BJ (cell line): Measurements from ENCODE around the gene GPR18. TPM values are rescaled to one million over a fixed set of nuclear protein-coding genes. Genes with fewer than 3 reads are reported as not detected.
"Not testable (repeated sequence)": the region's sequence is repeated elsewhere in the genome, so short reads cannot be mapped to it uniquely, and the experiment has no call there.

Experiments used
- CTCF ChIA-PET: fragments of 350-600 bp; formaldehyde crosslinking; extraction: SDS; loops from one replicate; lab custom pipeline; 2021; ENCODE audit warnings: antibody characterized with exemption, inconsistent platforms; lab: Yijun Ruan, JAX
- POLR2A ChIA-PET: fragments of 300-600 bp; sonication (Branson Sonifier 250); formaldehyde crosslinking; extraction: SDS; loops from one replicate; lab custom pipeline; 2021; ENCODE audit warnings: antibody characterized with exemption; lab: Charles Lee
- DNase-seq: peaks from one replicate; pipeline ENCODE4 v3.0.0-alpha.2; 2011; ENCODE audit warnings: low read depth
- H3K27me3 ChIP-seq: 2 replicates; pipeline ENCODE4 v1.6.0; 2011; ENCODE audit warnings: low read length; ENCODE audit not compliant: control insufficient read depth, insufficient read depth
- H3K36me3 ChIP-seq: 2 replicates; pipeline ENCODE4 v1.5.1; 2011; ENCODE audit warnings: low read length; ENCODE audit not compliant: control insufficient read depth, insufficient read depth
- H3K4me3 ChIP-seq: 2 replicates; pipeline ENCODE4 v1.5.1; 2011; ENCODE audit warnings: low read depth, mild to moderate bottlenecking, control low read depth, low read length
- polyA plus RNA-seq: library from polyadenylated mRNA; depleted of rRNA; stranded (reverse); fragments of >200 nt; gene quantifications from 2 replicates; pipeline ENCODE4 v1.2.3, GENCODE V29; 2011
- TF ChIP-seq, protein P1 (sequence below): IDR thresholded peaks from 2 replicates; pipeline ENCODE4 v1.5.1; 2011; ENCODE audit warnings: low read depth, mild to moderate bottlenecking, control low read depth, inconsistent platforms, low read length, moderate library complexity; ENCODE audit not compliant: insufficient read depth

The GPR18 gene
- polyA plus RNA-seq, 1 experiment = not detected

DNA sequence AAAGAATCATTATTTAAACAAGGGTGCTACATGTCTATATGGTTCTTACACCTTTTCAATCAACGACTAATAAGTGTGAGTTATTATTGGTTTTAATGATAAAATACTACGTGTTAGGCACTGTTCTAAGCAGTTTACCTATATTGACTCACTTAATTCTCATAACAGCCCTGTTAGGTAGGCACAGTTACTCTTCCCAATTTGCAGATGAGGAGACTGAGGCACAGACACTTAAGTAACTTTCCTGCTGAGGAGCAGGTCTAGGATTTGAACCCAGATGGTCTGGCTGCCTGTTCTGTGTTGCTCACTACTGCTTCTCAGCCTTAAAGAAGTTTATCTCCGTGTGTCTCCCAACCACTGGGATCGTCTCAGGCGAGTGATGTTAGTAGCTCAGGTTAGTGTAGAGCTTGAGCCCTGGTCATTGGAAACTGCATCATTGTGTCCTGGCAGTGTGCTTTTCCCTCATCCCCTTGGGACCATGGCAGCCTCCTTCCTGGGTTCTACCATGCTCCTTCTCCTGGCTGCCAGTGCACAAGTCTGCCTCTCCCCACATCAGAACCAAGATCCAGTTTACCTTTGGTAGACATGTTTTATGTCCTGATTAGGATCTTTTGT is 46.7 kb downstream of the GPR18 start:
- ChIA-PET POLR2A (no interaction called here), CTCF (interaction anchor here (0.7 kb wide), 1 partner anchor 12 kb away, joined by 4 read pairs; no protein-coding TSS in a partner anchor)
- TF ChIP-seq, protein P1, sequence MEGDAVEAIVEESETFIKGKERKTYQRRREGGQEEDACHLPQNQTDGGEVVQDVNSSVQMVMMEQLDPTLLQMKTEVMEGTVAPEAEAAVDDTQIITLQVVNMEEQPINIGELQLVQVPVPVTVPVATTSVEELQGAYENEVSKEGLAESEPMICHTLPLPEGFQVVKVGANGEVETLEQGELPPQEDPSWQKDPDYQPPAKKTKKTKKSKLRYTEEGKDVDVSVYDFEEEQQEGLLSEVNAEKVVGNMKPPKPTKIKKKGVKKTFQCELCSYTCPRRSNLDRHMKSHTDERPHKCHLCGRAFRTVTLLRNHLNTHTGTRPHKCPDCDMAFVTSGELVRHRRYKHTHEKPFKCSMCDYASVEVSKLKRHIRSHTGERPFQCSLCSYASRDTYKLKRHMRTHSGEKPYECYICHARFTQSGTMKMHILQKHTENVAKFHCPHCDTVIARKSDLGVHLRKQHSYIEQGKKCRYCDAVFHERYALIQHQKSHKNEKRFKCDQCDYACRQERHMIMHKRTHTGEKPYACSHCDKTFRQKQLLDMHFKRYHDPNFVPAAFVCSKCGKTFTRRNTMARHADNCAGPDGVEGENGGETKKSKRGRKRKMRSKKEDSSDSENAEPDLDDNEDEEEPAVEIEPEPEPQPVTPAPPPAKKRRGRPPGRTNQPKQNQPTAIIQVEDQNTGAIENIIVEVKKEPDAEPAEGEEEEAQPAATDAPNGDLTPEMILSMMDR = no peak
- DNase-seq = no peak
- Histone ChIP-seq H3K4me3 (no peak overlapping the region), H3K36me3 (no peaks in the 10 kb centered on the region), H3K27me3 (no peaks in the 10 kb centered on the region)

DNA sequence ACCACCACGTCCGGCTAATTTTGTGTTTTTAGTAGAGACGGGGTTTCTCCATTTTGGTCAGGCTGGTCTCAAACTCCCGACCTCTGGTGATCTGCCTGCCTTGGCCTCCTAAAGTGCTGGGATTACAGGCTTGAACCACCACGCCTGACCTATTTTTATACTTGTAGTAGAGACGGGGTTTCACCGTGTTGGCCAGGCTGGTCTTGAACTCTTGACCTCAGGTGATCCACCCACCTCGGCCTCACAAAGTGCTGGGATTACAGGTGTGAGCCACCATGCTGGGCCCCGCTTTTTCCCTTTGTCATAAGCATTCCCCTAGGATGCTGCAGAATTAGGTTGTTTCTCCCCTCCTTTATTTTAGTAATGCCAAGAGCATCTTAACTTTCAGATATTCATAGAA is 47.6 kb downstream of the GPR18 start:
- H3K36me3 ChIP-seq, CTCF ChIA-PET, DNase-seq, POLR2A ChIA-PET, H3K27me3 ChIP-seq, H3K4me3 ChIP-seq: not testable (repeated sequence)

DNA sequence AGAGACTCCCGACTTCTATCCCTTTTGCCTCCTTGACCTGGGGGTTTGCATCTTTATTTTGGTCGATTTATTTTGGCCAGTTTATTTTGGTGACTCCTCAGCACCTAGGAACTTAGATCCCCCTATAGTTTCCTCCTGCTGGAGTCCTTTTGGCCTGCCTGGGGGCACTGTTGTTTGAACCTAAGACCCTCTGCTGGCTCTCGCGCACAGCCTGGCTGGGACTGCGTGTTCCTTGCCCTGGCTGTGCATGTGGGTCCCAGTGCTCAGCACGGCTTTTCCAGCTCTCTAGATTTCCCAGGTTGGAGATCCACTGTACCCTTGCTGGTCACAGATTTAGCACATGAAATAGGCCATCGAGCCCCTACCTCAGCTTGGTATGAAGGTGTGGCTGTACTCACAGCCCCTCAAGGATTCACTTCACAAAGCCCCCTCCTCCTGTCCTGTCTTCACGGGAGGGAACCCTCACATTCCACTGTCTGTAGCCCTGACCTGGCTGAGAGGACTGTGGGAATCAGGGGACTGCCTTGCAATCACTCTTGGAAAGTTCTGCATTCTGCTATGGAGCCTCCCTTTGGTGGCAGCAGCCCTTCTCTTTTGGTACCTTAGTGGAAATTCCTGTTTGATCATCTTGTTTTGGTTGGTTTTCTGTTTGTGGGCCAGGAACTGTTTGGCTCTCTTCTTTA is 49.2 kb downstream of the GPR18 start:
- TF ChIP-seq, protein P1 = no peak
- DNase-seq = no peak
- Histone ChIP-seq H3K4me3 (no peak overlapping the region), H3K27me3 (no peaks in the 10 kb centered on the region), H3K36me3 (no peaks in the 10 kb centered on the region)
- POLR2A ChIA-PET = no interaction called here
- CTCF ChIA-PET = interaction anchor here (1.0 to 1.1 kb wide), 2 partner anchors 32 to 60 kb away, joined by 3 to 4 read pairs; no protein-coding TSS in a partner anchor

DNA sequence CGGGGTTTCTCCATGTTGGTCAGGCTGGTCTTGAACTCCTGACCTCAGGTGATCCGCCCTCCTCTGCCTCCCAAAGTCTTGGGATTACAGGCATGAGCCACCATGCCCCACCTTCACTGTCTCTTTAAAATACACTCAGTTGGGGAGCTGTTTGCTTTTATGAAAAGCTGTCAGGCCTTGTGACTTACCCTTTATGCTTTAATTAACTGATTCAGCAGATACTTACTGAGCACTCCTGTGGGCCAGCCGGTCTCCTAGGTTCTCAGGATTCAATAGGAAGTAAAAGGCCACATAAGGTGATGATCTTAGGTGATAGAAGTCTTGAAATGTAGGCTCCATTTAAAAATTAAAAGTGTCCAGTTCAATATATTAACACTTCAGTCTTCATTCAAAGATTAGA is 50.0 kb downstream of the GPR18 start:
- Histone ChIP-seq H3K27me3 (no peaks in the 10 kb centered on the region), H3K4me3 (no peak overlapping the region), H3K36me3 (no peaks in the 10 kb centered on the region)
- ChIA-PET CTCF (interaction anchor here (1.7 kb wide), 1 partner anchor 31 kb away, joined by 5 read pairs; no protein-coding TSS in a partner anchor), POLR2A (no interaction called here)
- TF ChIP-seq, protein P1 = no peak
- no peak for DNase-seq

DNA sequence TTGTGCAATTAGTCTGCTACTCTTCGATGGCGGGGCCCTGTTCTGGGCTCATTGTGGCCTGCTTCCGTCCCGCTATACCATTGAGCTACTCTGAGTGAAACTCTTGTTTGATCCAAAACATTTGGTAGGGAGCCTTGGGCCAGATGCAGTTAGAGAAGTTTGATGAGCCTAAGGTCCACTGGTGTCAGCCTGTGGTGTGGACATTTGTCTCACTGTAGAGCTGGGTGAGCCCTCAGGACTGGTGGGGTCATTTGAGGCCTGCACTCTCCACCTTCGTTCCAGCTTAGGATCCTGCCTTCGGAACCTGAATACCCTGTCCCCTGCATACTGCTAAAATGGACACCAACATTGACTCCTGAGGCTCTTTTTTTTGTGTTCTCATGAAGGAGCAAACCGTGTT is 50.7 kb downstream of the GPR18 start:
- Histone ChIP-seq H3K27me3 (no peaks in the 10 kb centered on the region), H3K36me3 (no peaks in the 10 kb centered on the region), H3K4me3 (no peak overlapping the region)
- ChIA-PET POLR2A (no interaction called here), CTCF (interaction anchor here (0.7 to 1.7 kb wide), 2 partner anchors 14 to 31 kb away, joined by 3 to 5 read pairs; no protein-coding TSS in a partner anchor)
- DNase-seq = no peak
- TF ChIP-seq, protein P1 = no peak
